NCI-H1417 (cell line): Measurements from ENCODE around the gene USP32.
"Not testable (repeated sequence)": the region's sequence is repeated elsewhere in the genome, so short reads cannot be mapped to it uniquely, and the experiment has no call there.

Experiments
- DNase-seq, 3 experiments: peaks; one replicate each; lab custom pipeline; 2025; lab: John Stamatoyannopoulos, UW

USP32 gene

DNA sequence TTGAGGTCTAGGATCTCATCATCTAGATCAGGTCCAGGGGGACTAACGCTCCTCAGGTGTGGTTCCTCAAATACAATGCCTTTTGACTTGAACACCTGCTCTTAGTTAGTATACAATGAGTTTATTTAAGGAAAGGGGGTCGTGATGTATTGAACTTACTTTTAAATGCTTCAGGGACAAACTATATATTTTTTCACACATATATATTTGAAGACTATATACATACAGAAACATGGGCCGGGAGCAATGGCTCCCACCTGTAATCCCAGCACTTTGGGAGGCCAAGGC is 11.5 kb upstream of the USP32 start:
- DNase-seq = no peak

DNA sequence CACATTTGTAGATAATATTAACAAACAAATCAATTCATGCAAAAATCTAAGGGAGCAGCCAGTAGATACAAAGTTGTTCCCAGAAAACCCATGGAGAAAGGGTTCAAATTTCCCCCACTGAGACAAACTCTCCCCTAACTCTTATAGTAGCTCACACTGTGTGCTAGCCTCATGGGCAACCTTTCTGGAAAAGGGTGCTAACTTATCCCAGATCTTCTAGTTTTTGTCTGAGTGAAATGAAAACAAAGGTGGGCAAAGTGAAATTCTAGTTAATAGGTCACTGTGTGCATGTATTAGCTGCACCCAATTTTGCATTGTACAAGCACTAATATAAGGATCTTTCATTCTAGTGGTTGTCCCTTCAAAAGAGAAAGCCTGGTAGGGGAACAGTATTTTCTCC is 9.9 kb upstream of the USP32 start:
- DNase-seq = no peak

DNA sequence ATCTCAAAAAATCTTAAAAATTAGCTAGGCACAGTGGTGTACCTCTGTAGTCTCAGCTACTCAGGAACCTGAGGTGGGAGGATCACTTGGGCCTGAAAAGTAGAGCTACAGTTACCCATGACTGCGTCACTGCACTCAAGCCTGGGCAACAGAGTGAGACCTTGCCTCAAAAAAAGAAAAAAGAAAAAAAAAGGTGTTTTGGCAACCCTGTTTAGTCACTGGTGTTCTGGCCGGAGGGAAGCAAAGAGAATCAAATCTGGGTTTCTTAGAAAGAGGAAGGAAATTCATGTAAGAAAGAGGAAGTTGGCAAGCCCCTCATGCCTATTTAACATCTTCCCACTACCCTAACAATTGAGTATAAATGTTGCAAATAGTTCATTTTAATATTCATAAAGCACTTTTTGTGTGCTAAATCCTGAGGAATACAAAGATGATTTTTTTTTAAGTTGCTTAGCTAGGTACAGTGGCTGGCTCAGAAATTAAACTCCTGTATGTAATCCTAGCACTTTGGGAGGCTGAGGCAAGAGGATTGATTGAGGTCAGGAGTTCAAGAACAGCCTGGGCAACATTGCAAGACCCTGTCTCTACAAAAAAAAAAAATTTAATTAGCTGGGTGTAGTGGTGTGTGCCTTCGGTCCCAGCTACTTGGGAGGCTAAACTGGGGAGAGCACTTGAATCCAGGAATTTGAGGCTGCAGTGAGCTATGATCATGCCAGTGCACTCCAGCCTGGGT is 6.5 kb upstream of the USP32 start:
- DNase-seq = no peak

DNA sequence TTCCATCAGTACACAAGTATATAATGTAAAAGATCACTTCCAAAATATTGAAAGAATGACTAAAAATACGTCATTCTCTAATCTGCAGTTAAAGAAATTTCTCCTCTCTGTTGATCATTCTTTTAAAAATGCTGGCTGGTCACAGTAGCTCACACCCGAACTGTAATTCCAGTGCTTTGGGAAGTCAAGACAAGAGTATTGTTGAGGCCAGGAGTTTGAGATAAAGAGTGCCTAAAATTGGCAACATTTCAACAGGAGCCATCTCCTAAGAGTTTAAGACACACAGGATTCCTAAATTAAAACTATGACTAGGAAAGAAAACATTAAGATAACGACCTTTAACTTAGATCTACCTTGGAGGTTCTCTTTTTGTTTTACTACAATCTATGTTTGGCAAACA is 4.5 kb upstream of the USP32 start:
- DNase-seq = no peak

DNA sequence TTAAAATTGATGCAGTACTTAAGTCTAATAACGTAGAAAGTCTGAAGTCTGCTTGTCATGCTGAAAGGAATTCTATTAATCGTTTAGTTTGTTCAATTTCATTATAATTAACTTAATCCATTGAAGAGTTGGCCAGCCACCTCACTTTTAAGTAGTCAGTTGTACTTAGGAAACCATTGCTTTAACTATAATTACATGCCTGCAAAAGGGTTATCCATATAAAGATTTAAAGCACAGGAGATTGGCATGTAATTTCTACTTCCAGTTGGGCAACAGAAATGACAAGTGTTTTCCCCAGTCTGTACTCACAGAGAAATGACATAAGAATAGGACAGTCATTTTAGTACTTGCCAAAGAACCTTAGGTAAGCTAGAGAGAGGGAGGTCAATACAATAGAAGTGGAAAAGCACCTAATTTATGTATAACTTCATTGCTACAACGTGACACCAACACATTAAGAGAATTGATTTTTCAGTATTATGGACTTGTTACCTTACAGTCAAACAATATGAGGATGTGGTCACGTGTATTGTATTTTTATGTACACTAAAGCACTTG is 3.7 kb upstream of the USP32 start:
- no peak for DNase-seq

DNA sequence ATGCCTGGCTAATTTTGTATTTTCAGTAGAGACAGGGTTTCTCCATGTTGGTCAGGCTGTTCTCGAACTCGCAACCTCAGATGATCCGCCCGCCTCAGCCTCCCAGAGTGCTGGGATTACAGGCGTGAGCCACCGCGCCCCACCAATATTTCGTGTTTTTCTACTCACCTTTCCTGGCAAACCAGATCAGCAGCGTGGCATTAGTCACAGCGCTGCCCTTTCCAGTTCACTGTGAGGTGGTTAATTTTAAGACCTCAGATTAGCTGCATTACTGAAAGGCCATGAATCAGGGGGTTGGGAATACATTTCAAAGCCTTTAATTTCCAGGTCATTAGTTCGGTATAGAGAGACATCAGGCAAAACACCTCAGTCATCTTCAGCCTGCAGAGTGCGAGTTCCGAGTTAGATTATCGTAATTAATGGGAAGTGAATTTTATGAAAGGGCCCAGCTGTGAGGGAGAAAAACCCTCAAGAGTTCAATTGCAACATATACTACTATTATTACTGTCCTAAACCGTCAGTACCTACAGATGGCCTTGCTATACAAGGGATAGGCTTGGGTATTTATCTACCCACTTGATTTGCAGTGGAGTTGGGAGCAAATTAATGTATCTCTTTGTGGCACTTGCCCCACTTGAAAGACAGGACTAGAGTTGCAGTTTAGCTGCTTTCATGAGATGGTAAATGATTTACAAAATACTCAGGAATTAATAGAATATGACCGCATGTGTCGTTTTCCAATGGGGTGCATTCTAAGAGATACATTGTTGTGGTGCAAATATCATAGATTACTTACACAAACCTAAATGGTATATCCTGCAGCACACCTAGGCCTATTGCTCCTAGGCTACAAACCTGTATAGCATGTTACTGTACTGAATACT is 2.1 kb upstream of the USP32 start:
- peak in 2 of 3 experiments; percentile 1 to 49 for DNase-seq

DNA sequence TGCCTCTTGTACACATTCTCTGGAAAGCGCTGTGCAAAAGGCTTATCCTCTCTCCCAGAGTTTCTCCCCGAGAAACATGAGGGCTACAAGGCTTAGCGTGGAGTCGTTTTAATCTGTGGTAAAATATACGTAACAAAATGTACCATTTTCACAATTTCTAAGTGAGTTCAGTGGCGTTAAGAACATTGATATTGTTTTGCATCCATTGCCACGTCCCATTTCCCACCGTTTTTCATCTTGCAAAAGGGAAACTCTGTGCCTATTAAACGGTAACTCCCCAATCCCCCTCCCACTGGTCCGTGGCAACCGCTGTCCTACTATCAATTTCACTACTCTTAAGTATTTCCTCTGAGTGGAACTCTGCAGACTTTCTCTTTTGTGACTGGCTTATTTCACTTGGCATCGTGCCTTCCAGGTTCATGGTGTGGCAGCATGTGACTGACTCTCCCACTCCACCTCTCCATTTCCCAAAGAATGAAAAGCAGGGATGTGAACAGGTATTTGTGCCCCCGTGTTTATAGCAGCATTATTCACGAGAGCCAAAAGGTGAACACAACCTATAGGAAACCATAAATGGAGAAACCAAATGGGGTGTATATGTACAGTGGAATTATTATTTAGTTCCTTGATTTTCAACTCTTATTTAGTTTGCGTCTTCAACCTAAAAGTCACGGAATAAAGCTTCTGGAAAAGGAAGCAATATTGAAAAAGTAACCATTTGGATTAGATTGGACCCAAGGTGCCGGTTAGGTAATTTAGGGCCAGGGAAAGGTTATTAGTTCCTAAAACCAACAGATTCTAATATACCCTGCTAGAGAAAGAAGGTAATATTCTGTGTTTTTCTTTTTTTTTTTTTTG is 1.1 kb upstream of the USP32 start:
- DNase-seq = peak; percentile 59 to 79 (median 70)

DNA sequence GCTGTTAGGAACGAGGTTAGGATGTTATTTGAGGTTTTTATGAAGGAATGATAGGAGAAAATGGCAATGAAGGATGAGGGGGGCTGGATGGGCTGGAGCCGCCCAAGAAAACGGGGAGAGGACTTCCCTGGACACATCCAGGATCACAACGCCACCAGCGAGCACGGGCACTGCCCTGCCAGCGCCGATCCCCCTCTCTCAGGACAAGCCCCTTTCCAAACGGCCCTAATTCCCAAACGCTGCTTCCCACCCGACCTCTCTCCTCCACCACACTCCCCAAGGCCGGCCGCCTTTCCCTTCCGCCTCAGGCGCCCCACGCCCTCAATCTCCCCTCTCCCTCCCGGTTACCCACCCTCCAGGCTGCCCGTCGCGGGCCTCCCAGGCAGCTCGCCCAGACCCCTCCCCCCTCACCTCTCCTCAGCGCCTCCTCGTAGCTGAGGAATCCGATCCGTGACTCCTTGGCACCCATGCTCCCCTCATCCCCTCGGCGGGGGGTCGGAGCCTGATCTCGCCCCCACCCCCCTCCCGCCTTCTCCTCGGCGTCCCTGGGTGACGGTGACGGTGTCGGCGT is 377 bp downstream of the USP32 start:
- peak in 1 of 3 experiments; percentile 66 for DNase-seq

DNA sequence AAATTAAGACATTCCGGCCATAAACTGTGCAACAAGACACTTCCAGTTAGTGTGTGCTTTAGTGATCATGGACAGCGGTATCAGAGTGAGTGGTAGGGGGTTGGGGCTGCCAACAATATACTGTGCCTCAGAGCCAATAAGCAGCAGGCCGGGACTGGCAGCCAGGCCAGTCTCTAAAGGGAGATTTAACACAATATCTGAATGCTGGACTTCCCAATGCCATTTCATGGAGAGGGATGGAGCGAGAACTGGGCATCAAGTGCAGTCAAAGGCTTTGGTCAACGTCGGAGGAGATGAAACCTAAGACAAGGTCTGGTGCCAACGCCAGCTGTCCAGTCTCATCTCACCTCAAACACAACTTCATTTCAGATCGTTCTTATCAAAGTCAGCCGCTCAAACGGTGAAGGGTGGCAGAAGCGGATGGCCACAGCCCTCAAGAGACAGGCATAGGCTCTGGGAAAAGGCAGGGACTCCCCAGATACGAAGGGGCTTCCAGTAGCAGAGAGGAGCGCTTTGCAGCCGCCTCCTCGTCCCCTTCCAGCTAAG is 935 bp downstream of the USP32 start:
- DNase-seq = peak; percentile 19 to 79 (median 61)

DNA sequence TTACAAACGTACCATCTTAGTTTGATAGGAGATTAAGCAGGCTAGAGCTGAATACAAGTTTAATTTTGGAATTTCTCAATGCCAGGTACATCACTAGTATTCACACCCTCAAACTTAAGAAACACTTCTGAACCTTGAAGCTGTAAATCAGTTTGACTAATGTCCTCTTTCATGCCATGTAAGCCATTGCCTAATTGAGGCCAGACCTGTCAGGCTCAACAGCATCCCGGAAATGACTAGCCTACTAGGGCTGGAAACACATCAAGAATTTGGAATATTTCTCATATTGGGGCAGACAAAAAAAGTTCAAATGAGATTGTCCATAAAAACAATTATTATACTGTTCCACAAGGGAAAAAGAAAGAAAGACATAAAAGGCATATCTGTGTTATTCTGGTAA is 1.7 kb downstream of the USP32 start:
- peak in 1 of 3 experiments; percentile 26 for DNase-seq

DNA sequence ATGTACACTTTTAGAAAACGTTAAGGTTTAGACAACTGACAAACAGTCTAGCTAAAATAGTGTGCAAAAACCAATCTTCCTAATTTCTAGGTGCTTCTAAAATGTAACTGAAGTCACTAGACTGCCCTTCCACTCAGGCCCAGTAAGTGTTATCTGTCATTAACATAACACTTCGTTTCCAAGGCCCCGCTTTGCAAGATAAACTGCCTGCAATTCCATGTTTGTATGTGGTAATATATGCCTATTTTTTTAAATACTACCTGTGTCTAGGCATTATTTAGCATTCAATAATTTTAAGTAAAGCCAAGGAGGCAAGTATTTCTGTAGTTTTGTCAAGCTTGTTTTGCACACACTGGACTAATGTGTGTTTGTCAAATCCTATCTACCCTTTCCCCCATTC is 3.2 kb downstream of the USP32 start:
- no peak for DNase-seq

DNA sequence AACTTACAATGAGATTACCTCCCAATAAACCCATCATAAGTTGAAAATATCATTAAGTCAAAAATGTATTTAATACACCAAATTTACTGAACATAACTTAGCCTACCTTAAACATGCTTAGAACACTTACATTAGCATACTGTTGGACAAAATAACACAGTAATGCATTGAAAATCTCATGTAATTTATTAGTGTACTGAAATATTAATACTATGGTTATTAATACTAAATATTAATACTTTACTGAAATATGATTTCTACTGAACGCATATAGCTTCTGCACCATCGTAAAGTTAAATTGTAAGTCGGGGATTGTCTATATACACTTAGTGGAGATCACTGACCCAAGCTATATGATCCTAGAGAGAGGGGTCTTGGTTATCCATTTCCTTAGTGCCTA is 4.3 kb downstream of the USP32 start:
- DNase-seq = no peak

DNA sequence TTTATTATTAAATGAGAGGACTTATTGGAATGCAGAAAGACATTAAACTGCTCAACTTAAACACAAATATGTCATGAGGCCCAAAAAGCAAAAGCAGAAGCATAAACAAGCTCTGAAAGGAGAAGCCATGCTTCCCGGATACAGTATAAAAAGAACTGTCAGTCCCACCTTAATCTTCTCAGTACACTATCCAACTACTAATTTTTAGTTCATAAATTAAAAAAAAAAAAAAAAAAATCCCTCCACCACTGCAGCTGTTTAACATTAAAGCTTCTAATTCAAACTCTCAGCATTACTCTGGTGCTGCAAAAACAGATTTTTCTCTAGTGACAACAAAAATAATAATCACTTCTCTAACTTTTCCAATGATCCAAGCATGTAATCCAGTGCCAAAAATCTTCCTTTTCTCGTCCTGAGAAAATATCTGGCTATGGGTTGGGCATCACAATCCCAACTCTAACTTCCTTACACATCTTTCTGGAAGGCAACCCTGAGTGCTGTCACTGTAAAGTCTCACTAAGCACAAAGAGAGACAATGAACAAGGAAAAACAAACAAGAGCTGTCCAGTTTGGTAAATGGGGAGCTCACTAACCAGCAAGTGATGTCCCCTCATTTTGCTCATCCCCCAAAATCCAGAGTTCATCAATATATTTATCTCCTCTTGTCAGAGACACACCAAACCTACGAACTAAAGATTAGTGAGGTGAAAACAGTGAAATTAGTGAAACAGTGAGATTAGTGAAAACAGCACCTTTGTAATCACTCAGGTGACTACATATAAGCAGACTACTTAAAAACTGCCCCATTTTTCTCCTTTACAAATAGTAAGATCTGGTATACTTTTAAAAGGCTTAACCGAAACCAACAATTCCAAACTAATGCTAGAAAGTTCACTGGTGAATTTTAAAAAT is 5.5 kb downstream of the USP32 start:
- DNase-seq = no peak

DNA sequence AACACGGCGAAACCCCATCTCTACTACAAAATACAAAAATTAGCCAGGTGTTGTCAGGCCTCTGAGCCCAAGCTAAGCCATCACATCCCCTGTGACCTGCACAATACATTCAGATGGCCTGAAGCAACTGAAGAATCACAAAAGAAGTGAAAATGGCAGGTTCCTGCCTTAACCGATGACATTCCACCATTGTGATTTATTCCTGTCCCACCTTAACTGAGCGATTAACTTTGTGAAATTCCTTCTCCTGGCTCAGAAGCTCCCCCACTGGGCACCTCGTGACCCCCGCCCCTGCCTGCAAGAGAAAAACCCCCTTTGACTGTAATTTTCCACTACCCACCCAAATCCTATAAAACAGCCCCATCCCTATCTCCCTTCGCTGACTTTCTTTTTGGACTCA is 7.0 kb downstream of the USP32 start:
- not testable (repeated sequence) for DNase-seq

DNA sequence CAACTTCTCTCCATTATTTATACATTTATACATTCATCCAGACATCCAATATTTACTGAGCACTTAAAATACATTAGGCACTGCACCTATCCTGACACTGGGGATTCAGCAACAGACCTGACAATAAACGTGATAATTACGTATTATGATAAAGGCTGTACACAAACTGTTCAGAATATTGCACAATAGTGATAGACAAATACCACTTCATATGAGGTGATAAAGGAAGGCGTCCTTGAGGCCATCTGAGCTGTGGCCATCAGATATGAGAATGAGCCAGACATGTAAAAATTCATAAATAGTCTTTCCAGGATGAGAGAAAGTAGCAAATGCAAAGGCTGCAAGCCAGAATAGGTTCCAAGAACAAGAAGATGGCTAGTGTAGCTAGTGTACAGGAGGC is 8.6 kb downstream of the USP32 start:
- DNase-seq = peak; percentile 12 to 84 (median 36)

DNA sequence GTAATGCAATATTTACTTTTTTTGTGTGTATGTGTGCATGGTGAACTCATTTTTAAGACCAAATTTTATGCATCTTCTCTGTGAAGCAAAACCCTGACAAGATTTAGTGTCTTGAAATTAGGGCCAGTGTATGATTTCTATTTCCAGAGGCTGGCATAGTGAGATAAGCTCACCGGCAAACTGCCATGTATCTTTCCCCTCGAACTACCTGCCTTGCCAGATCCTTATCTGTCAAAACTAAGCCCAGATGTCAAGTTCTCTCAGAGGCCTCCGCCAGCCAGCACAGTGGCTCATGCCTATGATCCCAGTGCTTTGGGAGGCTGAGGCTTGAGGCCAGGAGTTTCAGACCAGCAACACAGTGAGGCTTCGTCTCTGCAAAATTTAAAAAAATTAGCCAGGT is 10.0 kb downstream of the USP32 start:
- DNase-seq = no peak

DNA sequence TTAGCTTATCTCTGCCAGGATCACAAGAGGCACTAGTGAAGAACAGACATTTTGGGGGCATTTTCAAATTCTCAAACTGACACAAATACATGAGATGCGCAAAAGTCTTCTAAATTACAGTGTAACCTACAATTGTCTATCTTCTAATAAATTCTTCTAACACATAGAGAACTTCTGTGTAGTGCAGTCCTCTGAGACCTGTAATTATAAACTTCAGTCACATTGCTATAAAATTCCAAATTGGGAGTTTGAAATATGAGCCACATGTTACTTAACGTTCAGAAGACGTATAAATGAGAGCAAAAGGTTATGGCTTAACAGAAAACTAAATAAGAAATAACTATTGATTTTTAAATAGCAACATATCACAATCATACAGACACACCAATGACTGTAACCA is 12.5 kb downstream of the USP32 start:
- not testable (repeated sequence) for DNase-seq

DNA sequence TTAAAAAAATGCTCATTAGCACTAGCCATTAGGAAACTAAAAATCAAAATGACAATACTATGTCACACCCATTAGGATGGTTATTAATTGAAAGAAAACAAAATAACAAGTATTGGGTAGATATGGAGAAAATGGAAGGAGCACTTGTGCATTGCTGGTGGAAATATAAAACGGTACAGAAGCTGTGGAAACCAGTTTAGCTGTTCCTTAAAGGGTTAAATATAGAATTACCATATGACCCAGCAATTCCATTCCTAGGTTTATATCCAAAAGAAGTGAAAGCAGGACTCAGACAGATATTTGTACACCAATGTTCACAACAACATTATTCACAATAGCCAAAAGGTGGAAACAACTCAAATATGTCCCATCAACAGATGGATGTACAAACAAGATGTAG is 13.7 kb downstream of the USP32 start:
- not testable (repeated sequence) for DNase-seq

DNA sequence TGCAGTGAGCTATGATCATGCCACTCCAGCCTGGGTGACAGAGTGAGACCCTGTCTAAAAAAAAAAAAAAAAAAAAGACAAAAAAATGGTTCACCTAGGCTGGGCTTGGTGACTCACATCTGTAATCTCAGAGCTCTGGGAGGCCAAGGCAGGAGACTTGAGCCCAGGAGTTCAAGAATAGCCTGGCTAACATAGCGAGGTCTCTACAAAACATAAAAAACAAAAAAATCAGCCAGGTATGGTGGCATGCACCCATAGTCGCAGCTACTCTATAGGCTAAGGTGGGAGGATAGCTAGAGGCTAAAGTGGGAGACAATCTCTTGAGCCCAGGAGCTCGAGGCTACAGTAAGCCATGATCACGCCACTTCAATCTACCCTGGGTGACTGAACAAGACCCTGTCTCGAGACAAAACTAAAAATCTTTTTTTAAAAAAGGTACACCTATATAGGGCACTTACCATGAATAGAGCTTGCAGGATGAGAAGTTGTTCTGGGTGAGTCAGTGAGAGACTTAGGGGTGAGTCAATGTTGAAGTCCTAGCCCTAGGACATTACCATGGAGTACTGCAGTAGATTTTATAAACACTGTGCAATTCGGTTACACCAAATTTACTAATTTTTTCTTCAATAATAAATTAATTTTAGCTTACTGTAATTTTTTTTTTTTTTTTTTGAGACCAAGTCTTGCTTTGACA is 19.0 kb downstream of the USP32 start:
- DNase-seq = no peak
